LNCaP clone FGC (cell line): ENCODE results near the gene TEX11.

Source experiments
- DNase-seq: peaks from one replicate; pipeline ENCODE4 v3.0.0-alpha.2; 2011; ENCODE audit warnings: low read depth
- H3K4me3 ChIP-seq: 2 replicates; pipeline ENCODE4 v1.5.1; 2011; ENCODE audit warnings: mild to moderate bottlenecking, low read depth, low read length, control low read depth
- CTCF ChIP-seq: IDR thresholded peaks from 2 replicates; pipeline ENCODE4 v1.5.1; 2012; ENCODE audit warnings: mild to moderate bottlenecking; ENCODE audit not compliant: control insufficient read depth, insufficient read depth; ENCODE audit errors: extremely low read depth

Gene TEX11

GRCh38 chrX:70508296-70508911 lies 400.1 kb downstream of the TEX11 start:
- no peak for DNase-seq
- TF ChIP-seq CTCF = no peak
- no peak overlapping the region for H3K4me3 ChIP-seq

GRCh38 chrX:70505451-70505841 lies 403.1 kb downstream of the TEX11 start:
- no peak for DNase-seq
- TF ChIP-seq CTCF = no peak
- no peak overlapping the region for H3K4me3 ChIP-seq

- TF ChIP-seq CTCF = no peak
- no peak for DNase-seq
- H3K4me3 ChIP-seq = no peak overlapping the region
These were observed 403.6 kb downstream of the TEX11 start for GRCh38 chrX:70504772-70505450.

GRCh38 chrX:70500826-70501225 lies 407.7 kb downstream of the TEX11 start:
- TF ChIP-seq CTCF = no peak
- H3K4me3 ChIP-seq = no peak overlapping the region
- no peak for DNase-seq

GRCh38 chrX:70498129-70498528 lies 410.4 kb downstream of the TEX11 start:
- TF ChIP-seq CTCF = no peak
- no peak for DNase-seq
- no peak overlapping the region for H3K4me3 ChIP-seq

GRCh38 chrX:70497026-70497425 lies 411.5 kb downstream of the TEX11 start:
- DNase-seq = no peak
- H3K4me3 ChIP-seq = no peak overlapping the region
- no peak for TF ChIP-seq CTCF

GRCh38 chrX:70496491-70496890 lies 412.0 kb downstream of the TEX11 start:
- H3K4me3 ChIP-seq = no peak overlapping the region
- DNase-seq = no peak
- TF ChIP-seq CTCF = no peak
